ENCODE data around the gene AXIN1.
"Not testable (repeated sequence)": the region's sequence is repeated elsewhere in the genome, so short reads cannot be mapped to it uniquely, and the experiment has no call there.

The AXIN1 gene

DNA sequence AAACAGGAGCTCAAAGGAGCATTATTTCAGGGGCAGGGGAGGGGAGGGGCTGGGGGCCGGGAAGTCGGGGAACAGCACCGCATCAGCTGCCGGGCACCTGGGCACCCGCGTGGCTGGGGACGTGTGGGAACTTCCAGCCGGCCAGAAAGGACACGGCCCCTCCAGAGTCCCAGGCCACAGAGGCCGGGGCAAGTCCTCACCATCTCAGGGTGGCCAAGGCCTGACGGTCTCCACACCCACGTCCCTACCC lies 28.2 kb upstream of the AXIN1 start:
- no peak for DNase-seq (ENCODE audit: low spot score)
- TF ChIP-seq, protein P1, sequence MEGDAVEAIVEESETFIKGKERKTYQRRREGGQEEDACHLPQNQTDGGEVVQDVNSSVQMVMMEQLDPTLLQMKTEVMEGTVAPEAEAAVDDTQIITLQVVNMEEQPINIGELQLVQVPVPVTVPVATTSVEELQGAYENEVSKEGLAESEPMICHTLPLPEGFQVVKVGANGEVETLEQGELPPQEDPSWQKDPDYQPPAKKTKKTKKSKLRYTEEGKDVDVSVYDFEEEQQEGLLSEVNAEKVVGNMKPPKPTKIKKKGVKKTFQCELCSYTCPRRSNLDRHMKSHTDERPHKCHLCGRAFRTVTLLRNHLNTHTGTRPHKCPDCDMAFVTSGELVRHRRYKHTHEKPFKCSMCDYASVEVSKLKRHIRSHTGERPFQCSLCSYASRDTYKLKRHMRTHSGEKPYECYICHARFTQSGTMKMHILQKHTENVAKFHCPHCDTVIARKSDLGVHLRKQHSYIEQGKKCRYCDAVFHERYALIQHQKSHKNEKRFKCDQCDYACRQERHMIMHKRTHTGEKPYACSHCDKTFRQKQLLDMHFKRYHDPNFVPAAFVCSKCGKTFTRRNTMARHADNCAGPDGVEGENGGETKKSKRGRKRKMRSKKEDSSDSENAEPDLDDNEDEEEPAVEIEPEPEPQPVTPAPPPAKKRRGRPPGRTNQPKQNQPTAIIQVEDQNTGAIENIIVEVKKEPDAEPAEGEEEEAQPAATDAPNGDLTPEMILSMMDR (IDR thresholded peaks at IDR 0.05; ENCODE audit: borderline replicate concordance, control extremely low read depth, extremely low read depth, insufficient read depth, missing control alignments), result no peak
- in situ Hi-C loops (cut with MboI; ENCODE audit: low sequenced_read_pairs, unreplicated experiment), result no loop called here

DNA sequence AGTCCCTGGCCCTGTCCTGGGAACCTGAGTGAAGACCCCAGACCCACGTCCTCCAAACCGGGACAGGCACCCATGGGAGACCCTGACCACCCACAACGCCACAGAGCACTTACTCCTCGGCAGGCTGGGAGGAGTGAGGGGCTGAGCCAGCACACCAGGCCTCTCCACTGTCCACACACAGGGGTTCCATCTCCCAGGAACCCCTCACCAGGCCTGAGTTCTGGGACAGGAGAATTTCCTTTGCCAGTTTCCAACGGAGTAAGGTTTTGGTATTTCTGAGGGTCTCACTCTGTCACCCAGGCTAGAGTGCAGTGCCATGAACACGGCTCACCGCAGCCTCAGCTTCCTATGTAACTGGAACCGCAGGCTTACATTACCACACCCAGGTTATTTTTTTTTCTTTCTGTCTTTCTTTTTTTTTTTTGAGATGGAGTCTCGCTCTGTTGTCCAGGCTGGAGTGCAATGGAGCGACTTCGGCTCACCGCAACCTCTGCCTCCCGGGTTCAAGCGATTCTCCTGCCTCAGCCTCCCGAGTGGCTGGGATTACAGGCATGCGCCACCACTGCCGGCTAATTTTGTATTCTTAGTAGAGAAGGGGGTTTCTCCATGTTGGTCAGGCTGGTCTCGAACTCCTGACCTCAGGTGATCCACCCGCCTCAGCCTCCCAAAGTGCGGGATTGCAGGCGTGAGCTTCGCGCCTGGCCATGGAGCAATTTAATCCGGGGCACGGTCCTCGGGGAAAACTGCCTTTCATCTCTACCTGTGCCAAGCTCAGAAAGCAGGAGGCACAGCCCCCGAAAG lies 27.6 kb upstream of the AXIN1 start:
- in situ Hi-C loops (cut with MboI; ENCODE audit: low sequenced_read_pairs, unreplicated experiment), result no loop called here
- TF ChIP-seq, protein P1 (IDR thresholded peaks at IDR 0.05; ENCODE audit: borderline replicate concordance, control extremely low read depth, extremely low read depth, insufficient read depth, missing control alignments), result no peak
- DNase-seq (ENCODE audit: low spot score), result no peak

DNA sequence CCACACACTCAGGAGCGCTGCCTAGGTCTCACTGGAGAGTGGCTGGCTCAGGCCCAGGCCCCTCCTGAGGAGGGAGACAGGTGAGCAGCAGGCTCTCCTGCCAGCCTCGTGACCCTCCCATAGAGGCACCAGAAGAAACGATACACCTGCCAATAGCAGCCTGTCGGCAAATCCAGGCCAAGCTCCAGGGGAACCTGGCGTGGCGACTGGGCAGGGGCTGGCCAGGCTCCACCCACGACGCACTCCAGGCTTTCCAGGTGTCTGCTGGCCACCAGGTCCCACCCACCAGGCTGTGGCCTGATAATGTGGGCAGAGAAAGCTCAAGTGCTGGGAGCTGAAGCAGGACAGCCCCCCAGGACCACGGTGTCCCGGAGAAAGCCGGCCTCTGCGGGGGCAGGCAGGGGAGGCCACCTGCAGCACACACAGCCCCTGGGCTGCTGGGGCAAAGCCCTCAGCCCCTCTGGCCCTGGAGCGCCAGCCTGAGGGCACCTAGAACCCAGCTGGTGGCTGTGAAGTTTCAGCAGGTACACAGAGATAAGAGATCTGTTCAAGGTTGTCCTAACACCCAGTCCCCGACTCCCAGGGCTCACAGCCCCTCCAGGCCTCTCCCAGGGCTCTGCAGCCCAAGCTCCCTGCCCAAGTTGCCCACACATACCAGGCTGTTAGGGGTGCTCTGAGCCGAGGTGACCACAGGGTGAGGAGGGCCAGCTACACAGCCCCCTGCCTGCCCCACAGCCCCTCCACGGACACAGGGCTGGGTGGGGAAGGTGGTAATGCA lies 26.8 kb upstream of the AXIN1 start:
- in situ Hi-C loops (cut with MboI; ENCODE audit: low sequenced_read_pairs, unreplicated experiment), result no loop called here
- TF ChIP-seq, protein P1 (IDR thresholded peaks at IDR 0.05; ENCODE audit: borderline replicate concordance, control extremely low read depth, extremely low read depth, insufficient read depth, missing control alignments), result no peak
- no peak for DNase-seq (ENCODE audit: low spot score)

DNA sequence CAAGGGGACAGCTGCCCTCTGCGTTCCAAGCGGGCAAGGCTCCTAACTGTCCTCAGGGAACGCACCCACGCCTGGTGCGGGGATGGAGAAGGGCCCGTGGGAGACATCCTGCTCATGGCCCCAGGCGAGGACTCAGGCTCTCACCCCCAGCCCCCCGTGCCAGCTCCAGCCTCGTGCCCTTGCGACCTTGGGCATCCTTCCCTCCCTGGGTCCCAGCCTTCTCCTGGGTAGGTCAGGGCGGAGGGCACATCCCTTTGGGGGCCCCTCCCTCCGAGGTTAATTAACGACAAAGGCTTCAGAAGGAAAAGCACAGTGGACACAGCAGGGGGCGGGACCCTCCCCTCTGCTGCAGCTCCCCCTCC lies 26.3 kb upstream of the AXIN1 start:
- in situ Hi-C loops (cut with MboI; ENCODE audit: low sequenced_read_pairs, unreplicated experiment), result no loop called here
- TF ChIP-seq, protein P1 (IDR thresholded peaks at IDR 0.05; ENCODE audit: borderline replicate concordance, control extremely low read depth, extremely low read depth, insufficient read depth, missing control alignments), result no peak
- DNase-seq (ENCODE audit: low spot score), result no peak

DNA sequence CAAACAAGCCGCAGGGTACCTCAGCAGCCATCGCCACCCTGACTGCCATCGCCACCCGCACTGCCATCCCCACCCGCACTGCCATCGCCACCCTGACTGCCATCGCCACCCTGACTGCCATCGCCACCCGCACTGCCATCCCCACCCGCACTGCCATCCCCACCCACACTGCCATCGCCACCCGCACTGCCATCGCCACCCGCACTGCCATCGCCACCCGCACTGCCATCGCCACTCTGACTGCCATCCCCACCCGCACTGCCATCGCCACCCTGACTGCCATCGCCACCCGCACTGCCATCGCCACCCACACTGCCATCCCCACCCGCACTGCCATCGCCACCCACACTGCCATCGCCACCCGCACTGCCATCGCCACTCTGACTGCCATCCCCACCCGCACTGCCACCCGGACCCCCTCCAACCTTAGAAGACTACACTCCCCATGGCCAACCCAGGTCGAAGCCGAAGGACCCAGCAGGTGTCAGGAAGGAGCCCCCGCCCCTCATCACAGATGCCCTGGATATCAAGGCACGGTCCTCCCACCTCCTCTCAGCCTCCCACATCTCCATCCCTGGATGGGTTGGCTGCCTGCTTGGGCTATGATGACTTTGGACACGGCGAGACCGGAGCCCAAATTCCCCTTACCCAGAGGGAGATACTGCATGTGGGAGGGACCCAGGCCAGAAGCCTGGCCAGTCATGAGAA lies 25.7 kb upstream of the AXIN1 start:
- in situ Hi-C loops (cut with MboI; ENCODE audit: low sequenced_read_pairs, unreplicated experiment), result not testable (repeated sequence)

DNA sequence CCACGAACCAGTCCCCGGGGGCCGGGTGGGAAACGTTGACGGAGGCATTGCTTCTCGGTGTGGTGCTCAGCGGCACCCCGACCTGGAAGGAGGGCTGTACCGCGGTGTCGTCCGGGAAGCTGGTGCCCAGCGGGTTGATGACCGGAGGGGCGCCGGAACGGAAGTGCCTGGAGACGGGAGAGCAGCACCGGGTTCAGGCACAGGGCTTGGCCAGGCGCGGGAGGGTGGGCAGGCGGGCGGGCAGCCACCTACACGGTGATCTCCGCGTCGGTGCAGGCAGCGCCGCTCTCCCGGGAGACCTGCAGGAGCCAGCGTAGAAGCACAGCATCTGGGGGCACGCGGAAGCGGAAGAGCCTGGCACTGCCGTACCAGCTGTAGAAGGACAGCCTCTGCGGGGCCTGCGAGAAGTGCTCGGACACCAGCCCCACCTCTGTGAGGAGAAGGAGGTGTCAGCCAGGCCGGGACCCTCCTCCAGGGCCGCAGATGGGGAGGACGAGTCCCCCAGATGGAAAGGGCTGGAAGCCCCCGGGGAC lies 25.0 kb upstream of the AXIN1 start:
- TF ChIP-seq, protein P1 (IDR thresholded peaks at IDR 0.05; ENCODE audit: borderline replicate concordance, control extremely low read depth, extremely low read depth, insufficient read depth, missing control alignments), result no peak
- DNase-seq (ENCODE audit: low spot score), result no peak
- in situ Hi-C loops (cut with MboI; ENCODE audit: low sequenced_read_pairs, unreplicated experiment), result no loop called here

More for the DNA sequence above, 25.7 kb upstream of the AXIN1 start:
- not testable (repeated sequence) for DNase-seq (ENCODE audit: low spot score)

Data from GM13976 (cell line).